ENCODE results near the gene TAF8.

Gene TAF8

GRCh38 chr6:42017021-42017643 is 33.2 kb upstream of the TAF8 start:
- H3K27ac ChIP-seq (ENCODE audit: low read length), result no peak overlapping the region

DNA sequence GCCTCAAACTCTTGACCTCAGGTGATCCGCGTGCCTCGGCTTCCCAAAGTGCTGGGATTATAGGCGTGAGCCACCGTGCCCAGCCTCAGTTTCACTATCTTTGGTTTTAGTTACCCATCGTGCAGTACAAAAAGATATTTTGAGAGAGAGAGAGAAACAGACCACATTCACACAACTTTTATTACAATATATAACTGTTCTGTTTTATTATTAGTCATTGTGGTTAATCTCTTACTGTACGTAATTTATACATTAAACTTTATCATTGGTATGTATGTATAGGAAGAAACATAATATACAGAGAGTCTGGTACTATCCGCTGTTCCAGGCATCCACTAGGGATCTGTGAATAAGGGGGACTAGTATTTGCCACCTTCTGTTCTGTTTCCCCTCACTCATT is 29.4 kb upstream of the TAF8 start:
- no peak overlapping the region for H3K4me3 ChIP-seq (ENCODE audit: low read length)
- H3K27ac ChIP-seq (ENCODE audit: low read length), result no peak overlapping the region
- peaks cover 5% of the 10 kb centered on the region; the same call in 1 of the 2 replicates for H3K4me1 ChIP-seq (ENCODE audit: insufficient read depth, low read length)
- H3K9me3 ChIP-seq (ENCODE audit: insufficient read depth, low read depth, low read length), result no peaks in the 10 kb centered on the region
- H3K27me3 ChIP-seq (ENCODE audit: insufficient read depth, low read length), result no peaks in the 10 kb centered on the region
- no peak overlapping the region for H3K9ac ChIP-seq (ENCODE audit: low read depth, low read length)
- H3K36me3 ChIP-seq (ENCODE audit: insufficient read depth, low read depth, low read length), result no peaks in the 10 kb centered on the region

More at GRCh38 chr6:42017021-42017643, 33.2 kb upstream of the TAF8 start:
- H3K9ac ChIP-seq (ENCODE audit: low read depth, low read length), result no peak overlapping the region
- no peaks in the 10 kb centered on the region for H3K36me3 ChIP-seq (ENCODE audit: insufficient read depth, low read depth, low read length)
- no peaks in the 10 kb centered on the region for H3K27me3 ChIP-seq (ENCODE audit: insufficient read depth, low read length)
- H3K4me3 ChIP-seq (ENCODE audit: low read length), result no peak overlapping the region
- H3K9me3 ChIP-seq (ENCODE audit: insufficient read depth, low read depth, low read length), result no peaks in the 10 kb centered on the region
- H3K4me1 ChIP-seq (ENCODE audit: insufficient read depth, low read length), result no peaks in the 10 kb centered on the region

GRCh38 chr6:42021847-42022754 is 28.2 kb upstream of the TAF8 start:
- Histone ChIP-seq H3K36me3 (ENCODE audit: insufficient read depth, low read depth, low read length) (no peaks in the 10 kb centered on the region), H3K9me3 (ENCODE audit: insufficient read depth, low read depth, low read length) (no peaks in the 10 kb centered on the region), H3K4me1 (ENCODE audit: insufficient read depth, low read length) (peaks cover 5% of the 10 kb centered on the region; the same call in 1 of the 2 replicates), H3K4me3 (ENCODE audit: low read length) (no peak overlapping the region), H3K27ac (ENCODE audit: low read length) (no peak overlapping the region), H3K27me3 (ENCODE audit: insufficient read depth, low read length) (no peaks in the 10 kb centered on the region), H3K9ac (ENCODE audit: low read depth, low read length) (no peak overlapping the region)

DNA sequence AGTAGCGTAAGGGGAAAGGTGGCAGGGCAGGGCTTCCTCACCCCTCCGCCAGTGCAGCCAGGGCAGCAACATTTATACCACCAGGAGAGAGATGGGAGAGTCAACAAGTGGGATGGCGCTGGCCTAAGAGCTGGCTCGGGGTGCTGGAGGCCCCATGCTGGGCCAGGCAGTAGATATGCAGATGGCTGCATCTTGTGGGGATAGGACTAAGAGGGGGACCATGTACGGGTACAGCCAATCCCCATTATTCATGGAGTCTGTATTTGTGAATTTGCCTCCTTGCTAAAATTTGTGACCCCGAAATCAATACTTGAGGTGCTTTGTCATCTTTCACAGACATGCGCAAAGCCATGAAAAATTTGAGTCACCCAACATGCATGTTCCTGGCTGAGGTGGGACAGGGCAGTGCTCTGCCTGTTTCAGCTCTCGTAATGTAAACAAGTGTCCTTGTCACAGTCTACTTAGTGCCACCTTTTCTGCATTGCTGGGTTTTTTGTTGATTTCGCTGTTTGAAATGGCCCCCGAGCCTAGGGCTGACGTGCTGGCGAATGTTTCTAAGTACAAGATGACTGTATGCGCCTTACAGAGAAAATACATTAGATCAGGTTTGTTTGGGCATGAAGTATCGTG is 27.5 kb upstream of the TAF8 start:
- no peaks in the 10 kb centered on the region for H3K27me3 ChIP-seq (ENCODE audit: insufficient read depth, low read length)
- H3K9ac ChIP-seq (ENCODE audit: low read depth, low read length), result no peak overlapping the region
- peaks cover 5% of the 10 kb centered on the region; the same call in 1 of the 2 replicates for H3K4me1 ChIP-seq (ENCODE audit: insufficient read depth, low read length)
- H3K27ac ChIP-seq (ENCODE audit: low read length), result no peak overlapping the region
- H3K4me3 ChIP-seq (ENCODE audit: low read length), result no peak overlapping the region
- no peaks in the 10 kb centered on the region for H3K9me3 ChIP-seq (ENCODE audit: insufficient read depth, low read depth, low read length)
- no peaks in the 10 kb centered on the region for H3K36me3 ChIP-seq (ENCODE audit: insufficient read depth, low read depth, low read length)

GRCh38 chr6:42025066-42025844 is 25.1 kb upstream of the TAF8 start:
- H3K27ac ChIP-seq (ENCODE audit: low read length), result no peak overlapping the region
- peaks cover 5% of the 10 kb centered on the region; the same call in 1 of the 2 replicates for H3K4me1 ChIP-seq (ENCODE audit: insufficient read depth, low read length)
- no peaks in the 10 kb centered on the region for H3K27me3 ChIP-seq (ENCODE audit: insufficient read depth, low read length)
- H3K36me3 ChIP-seq (ENCODE audit: insufficient read depth, low read depth, low read length), result no peaks in the 10 kb centered on the region
- H3K9ac ChIP-seq (ENCODE audit: low read depth, low read length), result no peak overlapping the region
- no peaks in the 10 kb centered on the region for H3K9me3 ChIP-seq (ENCODE audit: insufficient read depth, low read depth, low read length)
- H3K4me3 ChIP-seq (ENCODE audit: low read length), result no peak overlapping the region

DNA sequence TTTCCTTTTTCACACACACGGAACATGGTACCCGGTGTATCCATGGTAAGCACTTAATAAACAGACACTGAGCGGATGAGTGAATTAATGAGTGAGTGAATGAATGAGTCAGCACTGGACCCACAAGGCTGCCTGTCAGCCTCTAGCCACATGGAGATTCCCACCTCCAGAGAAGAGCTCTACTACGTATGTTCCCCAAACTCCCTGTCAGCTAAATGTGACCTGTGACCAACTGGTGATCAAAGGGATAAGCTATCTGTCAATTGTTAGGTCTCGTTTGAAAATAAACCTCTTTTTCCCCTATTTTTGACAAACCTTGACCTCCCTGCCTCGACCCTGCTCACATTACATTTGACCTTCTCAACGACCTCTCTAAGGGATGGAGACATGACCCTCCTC is 24.5 kb upstream of the TAF8 start:
- H3K4me1 ChIP-seq (ENCODE audit: insufficient read depth, low read length), result peaks cover 8% of the 10 kb centered on the region; the same call in 1 of the 2 replicates
- no peak overlapping the region for H3K4me3 ChIP-seq (ENCODE audit: low read length)
- no peak overlapping the region for H3K27ac ChIP-seq (ENCODE audit: low read length)
- H3K36me3 ChIP-seq (ENCODE audit: insufficient read depth, low read depth, low read length), result no peaks in the 10 kb centered on the region
- H3K9me3 ChIP-seq (ENCODE audit: insufficient read depth, low read depth, low read length), result no peaks in the 10 kb centered on the region
- no peak overlapping the region for H3K9ac ChIP-seq (ENCODE audit: low read depth, low read length)
- no peaks in the 10 kb centered on the region for H3K27me3 ChIP-seq (ENCODE audit: insufficient read depth, low read length)

DNA sequence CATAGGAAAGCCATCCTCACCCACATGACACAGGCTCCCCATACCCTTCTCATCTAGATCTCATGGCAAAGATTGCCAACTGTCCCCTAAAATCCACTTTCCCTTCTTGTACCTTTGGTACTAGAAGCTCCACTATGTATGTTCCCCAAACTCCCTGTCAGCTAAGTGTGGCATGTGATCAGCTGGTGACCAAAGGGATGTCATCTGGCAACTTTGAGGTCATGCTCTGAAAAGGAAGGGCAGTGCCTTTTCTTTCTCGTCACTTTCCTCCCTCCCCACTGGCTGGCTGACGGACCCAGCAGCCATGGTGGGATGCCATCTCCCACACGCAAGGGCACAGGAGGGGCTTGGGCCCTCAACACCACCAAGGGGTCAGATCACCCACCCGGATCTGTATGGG is 23.8 kb upstream of the TAF8 start:
- no peak overlapping the region for H3K27ac ChIP-seq (ENCODE audit: low read length)
- H3K4me1 ChIP-seq (ENCODE audit: insufficient read depth, low read length), result peaks cover 13% of the 10 kb centered on the region
- no peaks in the 10 kb centered on the region for H3K27me3 ChIP-seq (ENCODE audit: insufficient read depth, low read length)
- H3K4me3 ChIP-seq (ENCODE audit: low read length), result no peak overlapping the region
- no peak overlapping the region for H3K9ac ChIP-seq (ENCODE audit: low read depth, low read length)
- H3K9me3 ChIP-seq (ENCODE audit: insufficient read depth, low read depth, low read length), result no peaks in the 10 kb centered on the region
- no peaks in the 10 kb centered on the region for H3K36me3 ChIP-seq (ENCODE audit: insufficient read depth, low read depth, low read length)

DNA sequence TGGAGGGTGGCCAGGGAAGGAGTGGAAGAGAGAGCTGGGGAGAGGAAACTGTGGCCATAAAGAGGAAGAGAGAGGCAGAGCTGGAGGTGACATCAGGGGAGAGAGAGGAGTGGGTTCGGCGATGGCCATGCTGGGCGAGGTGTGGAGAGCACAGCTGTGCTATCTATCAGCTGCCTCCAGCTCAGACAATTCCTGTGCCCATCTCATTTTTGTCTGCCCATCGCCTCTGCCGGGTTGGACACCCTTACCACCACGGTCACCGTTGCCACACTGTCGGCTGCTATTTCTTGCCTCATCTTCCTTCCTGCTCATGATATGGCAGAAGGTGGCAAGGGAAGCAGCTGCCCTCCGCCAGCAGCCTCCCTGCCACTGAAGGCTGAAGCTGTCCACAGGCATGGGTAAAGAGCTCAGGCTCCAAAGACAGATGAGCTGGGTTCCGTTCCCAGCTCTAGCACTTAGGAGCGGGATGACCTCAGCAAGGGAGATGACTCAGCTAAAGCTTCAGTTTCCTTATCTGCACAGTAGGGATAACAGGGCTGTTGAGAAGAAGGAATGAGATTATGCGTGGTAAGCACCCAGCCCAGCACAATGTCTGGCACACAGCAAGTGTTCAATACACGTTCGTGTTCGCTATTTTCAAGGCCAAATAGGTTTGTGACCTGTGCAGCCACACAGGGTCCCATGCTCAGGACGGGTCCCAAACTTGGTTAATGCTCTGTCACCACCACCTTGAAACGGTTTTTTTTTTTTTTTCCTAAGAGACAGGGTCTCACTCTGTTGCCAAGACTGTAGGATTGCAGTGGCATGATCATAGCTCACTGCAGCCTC is 21.9 kb upstream of the TAF8 start:
- Histone ChIP-seq H3K4me3 (ENCODE audit: low read length) (no peak overlapping the region), H3K4me1 (ENCODE audit: insufficient read depth, low read length) (peaks cover 8% of the 10 kb centered on the region), H3K36me3 (ENCODE audit: insufficient read depth, low read depth, low read length) (no peaks in the 10 kb centered on the region), H3K9me3 (ENCODE audit: insufficient read depth, low read depth, low read length) (no peaks in the 10 kb centered on the region), H3K27ac (ENCODE audit: low read length) (no peak overlapping the region), H3K9ac (ENCODE audit: low read depth, low read length) (no peak overlapping the region), H3K27me3 (ENCODE audit: insufficient read depth, low read length) (no peaks in the 10 kb centered on the region)

GRCh38 chr6:42029062-42029685 is 21.1 kb upstream of the TAF8 start:
- Histone ChIP-seq H3K9me3 (ENCODE audit: insufficient read depth, low read depth, low read length) (no peaks in the 10 kb centered on the region), H3K36me3 (ENCODE audit: insufficient read depth, low read depth, low read length) (no peaks in the 10 kb centered on the region), H3K27me3 (ENCODE audit: insufficient read depth, low read length) (no peaks in the 10 kb centered on the region), H3K4me3 (ENCODE audit: low read length) (no peak overlapping the region), H3K4me1 (ENCODE audit: insufficient read depth, low read length) (peaks cover 8% of the 10 kb centered on the region), H3K27ac (ENCODE audit: low read length) (no peak overlapping the region), H3K9ac (ENCODE audit: low read depth, low read length) (no peak overlapping the region)

DNA sequence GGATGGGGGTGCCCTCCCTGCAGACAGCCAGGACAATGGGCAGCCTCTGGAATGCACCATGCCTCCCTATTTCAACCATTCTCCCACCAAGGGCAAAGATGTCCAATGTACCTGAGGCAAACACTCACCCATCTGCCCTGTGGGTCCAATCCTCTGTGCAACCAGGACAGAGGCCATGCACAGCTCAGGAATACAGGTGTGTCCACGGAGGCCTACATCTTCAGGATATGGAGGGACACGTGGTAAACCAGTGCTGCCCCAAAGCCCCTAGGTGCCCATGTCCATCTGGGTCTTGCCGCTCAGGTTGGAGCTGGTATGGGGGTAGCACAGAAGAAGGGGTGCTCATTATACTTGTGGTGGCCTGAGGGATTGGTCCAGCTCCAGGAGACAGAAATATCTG is 20.4 kb upstream of the TAF8 start:
- H3K27me3 ChIP-seq (ENCODE audit: insufficient read depth, low read length), result no peaks in the 10 kb centered on the region
- peaks cover 8% of the 10 kb centered on the region for H3K4me1 ChIP-seq (ENCODE audit: insufficient read depth, low read length)
- no peaks in the 10 kb centered on the region for H3K36me3 ChIP-seq (ENCODE audit: insufficient read depth, low read depth, low read length)
- H3K4me3 ChIP-seq (ENCODE audit: low read length), result no peak overlapping the region
- H3K9ac ChIP-seq (ENCODE audit: low read depth, low read length), result no peak overlapping the region
- H3K9me3 ChIP-seq (ENCODE audit: insufficient read depth, low read depth, low read length), result no peaks in the 10 kb centered on the region
- no peak overlapping the region for H3K27ac ChIP-seq (ENCODE audit: low read length)

Data from iPS-20b (cell line).